ENCODE results near the gene PYGB. TPM values are rescaled to one million over a fixed set of nuclear protein-coding genes. Genes with fewer than 3 reads are reported as not detected.

The PYGB gene
- total RNA-seq, 2 experiments from 2014 or later = 29.3 to 29.5 TPM

DNA sequence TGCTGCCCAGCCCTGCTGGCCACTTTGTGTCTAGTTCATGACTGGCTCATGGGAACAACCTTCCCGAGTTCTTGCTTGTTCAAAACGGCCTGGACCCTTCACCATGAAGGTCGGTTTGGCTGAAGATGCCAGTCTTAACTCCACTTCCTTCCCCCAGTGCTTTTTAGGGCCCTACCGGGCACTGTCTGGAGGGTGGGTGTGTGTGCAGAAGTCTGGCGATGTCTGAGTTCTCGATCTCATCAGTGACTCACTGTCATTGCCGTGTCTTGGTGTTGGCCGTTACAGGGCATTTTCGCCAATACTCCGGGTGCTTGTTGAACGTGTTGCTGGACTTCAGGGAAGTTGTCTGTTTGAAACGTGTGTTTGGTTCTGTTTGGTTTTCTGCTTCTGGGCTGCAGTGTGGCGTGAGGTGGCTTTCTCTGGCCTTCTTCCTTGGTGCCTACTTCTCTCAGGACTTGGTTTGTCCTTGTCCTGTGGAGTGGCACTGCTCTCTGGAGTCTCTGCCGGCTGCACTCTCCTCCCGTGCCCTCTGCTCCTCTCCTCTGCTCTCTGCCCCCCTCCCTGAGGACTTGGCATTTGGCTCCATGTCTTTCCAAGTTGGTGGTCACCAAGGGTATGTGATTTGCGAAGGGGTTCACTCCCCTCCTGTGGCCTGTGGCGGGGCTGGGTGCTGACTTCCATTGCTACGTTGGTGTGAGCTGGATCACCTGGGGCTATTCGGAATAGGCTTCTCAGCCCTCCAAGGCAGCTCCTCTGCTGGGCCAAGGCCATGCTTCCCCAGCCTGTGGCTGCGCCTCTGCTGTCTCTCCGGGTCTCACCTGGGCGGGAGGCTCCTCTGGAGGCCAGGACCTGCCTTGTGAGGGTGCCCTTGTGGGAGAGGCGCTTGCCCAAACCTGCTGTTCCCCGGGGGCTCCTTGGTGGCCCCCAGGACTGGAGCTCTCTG is 38.2 kb downstream of the PYGB start:
- H3K36me3 Mint-ChIP-seq = peaks cover 4% of the 10 kb centered on the region
- H3K4me1 Mint-ChIP-seq = no peaks in the 10 kb centered on the region
- peak overlapping the region; percentile 13 for H3K27ac Mint-ChIP-seq
- H3K27me3 Mint-ChIP-seq = no peaks in the 10 kb centered on the region
- ATAC-seq (ENCODE audit: low read depth) (no peak), DNase-seq (peak; percentile 24)
- POLR2A ChIA-PET = no interaction called here
- H3K4me3 Mint-ChIP-seq = no peak overlapping the region
- no peaks in the 10 kb centered on the region for H3K9me3 Mint-ChIP-seq

DNA sequence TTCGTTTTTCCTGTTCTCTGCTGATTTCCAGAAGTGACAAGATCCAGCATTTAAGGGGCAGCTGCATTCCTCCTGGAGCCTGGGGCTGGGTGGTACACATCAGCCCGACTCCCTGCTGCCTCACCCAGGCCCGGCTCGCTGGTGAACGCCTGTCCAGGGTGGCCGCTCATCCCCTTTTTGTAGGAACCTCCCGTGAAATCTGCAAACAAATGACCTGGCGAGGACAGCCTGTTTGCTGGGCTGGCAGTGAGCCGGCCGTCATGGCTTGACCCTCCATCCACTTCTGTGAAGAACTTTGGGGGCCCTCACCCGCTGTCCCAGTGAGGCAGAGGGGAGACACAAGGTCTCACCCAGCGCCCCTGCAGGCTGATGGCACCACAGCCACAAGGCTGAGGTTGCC is 39.0 kb downstream of the PYGB start:
- no peak overlapping the region for H3K4me3 Mint-ChIP-seq
- DNase-seq = peak; percentile 10
- H3K4me1 Mint-ChIP-seq = no peaks in the 10 kb centered on the region
- peaks cover 4% of the 10 kb centered on the region for H3K36me3 Mint-ChIP-seq
- H3K27ac Mint-ChIP-seq = no peak overlapping the region
- no peaks in the 10 kb centered on the region for H3K27me3 Mint-ChIP-seq
- POLR2A ChIA-PET = no interaction called here
- no peak for ATAC-seq (ENCODE audit: low read depth)
- H3K9me3 Mint-ChIP-seq = no peaks in the 10 kb centered on the region

DNA sequence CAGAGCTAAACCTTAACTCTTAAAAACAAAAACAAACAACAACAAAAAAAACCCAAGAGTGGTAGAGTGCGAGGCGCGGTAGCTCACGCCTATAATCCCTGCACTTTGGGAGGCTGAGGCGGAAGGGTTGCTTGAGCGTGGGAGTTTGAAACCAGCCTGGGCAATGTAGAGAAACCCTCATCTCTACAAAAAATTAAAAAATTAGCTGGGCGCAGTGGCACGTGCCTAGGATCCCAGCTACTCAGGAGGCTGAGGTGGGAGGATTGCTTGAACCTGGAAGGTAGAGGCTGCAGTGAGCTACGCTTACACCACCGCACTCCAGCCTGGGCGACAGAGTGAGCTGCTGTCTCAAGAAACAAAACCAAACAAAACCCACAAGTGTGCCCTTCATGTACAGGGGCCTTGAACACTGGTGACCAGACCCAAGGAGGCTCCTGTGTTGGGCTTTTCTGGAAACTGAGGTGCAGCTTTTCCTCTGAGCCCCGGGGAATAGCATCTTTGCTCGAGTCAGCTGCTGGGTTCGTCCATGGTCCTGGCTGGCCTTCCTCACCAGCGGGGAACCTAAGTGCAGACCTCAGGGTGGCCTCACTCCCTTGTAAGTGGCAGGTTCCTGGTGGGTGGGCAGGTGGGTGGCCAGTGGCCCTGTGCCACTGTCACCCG is 39.9 kb downstream of the PYGB start:
- Mint-ChIP-seq H3K4me3 (no peak overlapping the region), H3K9me3 (no peaks in the 10 kb centered on the region), H3K36me3 (peaks cover 4% of the 10 kb centered on the region), H3K27ac (no peak overlapping the region), H3K4me1 (no peaks in the 10 kb centered on the region), H3K27me3 (no peaks in the 10 kb centered on the region)
- ATAC-seq (ENCODE audit: low read depth) (no peak), DNase-seq (no peak)
- POLR2A ChIA-PET = interaction anchor here (0.5 kb wide), 1 partner anchor 104 kb away, joined by 3 read pairs; no protein-coding TSS in a partner anchor

DNA sequence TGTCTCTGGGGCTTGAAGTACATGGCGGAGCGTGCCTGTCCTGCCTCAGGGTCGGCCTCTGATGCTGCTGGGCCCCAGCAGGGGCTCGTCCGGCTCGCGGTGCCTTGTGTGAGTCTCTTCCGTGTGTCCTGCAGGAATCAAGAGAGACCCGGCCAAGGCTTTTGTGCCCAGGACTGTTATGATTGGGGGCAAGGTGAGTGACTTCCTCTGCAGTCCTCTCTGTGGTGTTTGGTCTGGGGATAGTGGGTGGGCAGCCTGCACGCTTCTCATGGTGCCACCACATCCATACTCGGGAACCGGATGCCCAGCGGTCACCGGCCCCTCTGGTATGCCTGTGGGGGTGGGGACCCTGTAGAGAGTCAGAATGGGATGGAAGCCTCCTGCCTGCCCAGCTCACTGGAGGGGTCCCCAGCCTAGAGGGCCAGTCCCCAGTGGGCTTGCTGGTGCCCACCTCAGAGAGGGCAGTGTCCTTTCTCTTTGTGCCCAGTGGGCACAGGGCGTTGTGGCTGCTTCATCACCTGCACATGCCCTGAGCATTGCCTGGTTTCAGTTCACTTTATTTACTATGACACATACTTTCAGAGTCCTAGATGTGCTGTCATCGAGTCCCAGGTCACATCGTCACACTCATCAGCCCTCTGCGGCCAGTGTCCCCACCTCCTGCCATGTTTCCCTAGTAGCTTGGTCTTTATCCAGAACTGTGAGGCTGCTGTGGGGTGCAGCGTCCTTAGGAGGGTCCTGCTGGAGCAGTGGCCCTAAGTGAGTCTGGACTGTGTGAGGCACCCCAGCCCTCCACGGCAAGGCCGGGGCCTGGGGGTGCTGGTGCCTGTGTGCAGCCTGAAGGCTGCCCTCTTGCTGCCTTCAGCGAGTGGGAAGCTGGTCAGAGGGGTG is 40.7 kb downstream of the PYGB start:
- Mint-ChIP-seq H3K27me3 (no peaks in the 10 kb centered on the region), H3K4me3 (no peak overlapping the region), H3K9me3 (no peaks in the 10 kb centered on the region), H3K27ac (no peak overlapping the region), H3K36me3 (peaks cover 4% of the 10 kb centered on the region), H3K4me1 (no peaks in the 10 kb centered on the region)
- POLR2A ChIA-PET = no interaction called here
- DNase-seq (no peak), ATAC-seq (ENCODE audit: low read depth) (no peak)

DNA sequence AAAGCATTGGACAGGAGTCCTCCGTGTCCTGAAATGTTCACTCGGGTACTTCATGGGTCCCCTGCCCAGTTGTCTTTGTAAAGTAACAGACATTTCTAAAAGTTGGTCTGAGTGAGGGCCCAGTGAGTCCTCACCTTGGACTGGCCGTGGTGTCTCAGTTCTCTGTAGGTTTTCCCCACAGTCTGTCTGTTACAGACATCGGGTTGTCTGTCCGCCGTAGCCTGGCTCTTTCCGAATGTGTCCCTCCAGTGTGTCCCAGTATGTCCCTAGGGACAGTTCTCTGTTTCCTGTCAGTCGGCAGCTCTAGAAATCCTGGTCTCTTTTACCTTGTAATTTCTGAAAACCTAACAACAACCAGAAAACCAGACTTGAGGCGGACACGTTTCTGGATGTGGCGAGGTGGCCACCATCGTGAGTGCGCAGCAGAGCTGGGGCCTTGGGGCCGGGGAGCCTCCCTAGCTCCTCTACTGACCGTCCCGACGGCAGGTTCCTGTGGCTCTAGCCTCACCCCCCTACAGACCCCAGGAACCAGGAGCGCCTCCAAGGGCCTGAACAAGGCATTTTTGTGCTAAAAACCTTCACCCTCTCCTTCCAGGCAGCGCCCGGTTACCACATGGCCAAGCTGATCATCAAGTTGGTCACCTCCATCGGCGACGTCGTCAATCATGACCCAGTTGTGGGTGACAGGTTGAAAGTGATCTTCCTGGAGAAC is 42.2 kb downstream of the PYGB start:
- ATAC-seq (ENCODE audit: low read depth) = no peak
- H3K27me3 Mint-ChIP-seq = no peaks in the 10 kb centered on the region
- DNase-seq = no peak
- no peak overlapping the region for H3K27ac Mint-ChIP-seq
- no peak overlapping the region for H3K4me3 Mint-ChIP-seq
- no peaks in the 10 kb centered on the region for H3K4me1 Mint-ChIP-seq
- H3K9me3 Mint-ChIP-seq = no peaks in the 10 kb centered on the region
- POLR2A ChIA-PET = no interaction called here
- H3K36me3 Mint-ChIP-seq = peaks cover 6% of the 10 kb centered on the region

DNA sequence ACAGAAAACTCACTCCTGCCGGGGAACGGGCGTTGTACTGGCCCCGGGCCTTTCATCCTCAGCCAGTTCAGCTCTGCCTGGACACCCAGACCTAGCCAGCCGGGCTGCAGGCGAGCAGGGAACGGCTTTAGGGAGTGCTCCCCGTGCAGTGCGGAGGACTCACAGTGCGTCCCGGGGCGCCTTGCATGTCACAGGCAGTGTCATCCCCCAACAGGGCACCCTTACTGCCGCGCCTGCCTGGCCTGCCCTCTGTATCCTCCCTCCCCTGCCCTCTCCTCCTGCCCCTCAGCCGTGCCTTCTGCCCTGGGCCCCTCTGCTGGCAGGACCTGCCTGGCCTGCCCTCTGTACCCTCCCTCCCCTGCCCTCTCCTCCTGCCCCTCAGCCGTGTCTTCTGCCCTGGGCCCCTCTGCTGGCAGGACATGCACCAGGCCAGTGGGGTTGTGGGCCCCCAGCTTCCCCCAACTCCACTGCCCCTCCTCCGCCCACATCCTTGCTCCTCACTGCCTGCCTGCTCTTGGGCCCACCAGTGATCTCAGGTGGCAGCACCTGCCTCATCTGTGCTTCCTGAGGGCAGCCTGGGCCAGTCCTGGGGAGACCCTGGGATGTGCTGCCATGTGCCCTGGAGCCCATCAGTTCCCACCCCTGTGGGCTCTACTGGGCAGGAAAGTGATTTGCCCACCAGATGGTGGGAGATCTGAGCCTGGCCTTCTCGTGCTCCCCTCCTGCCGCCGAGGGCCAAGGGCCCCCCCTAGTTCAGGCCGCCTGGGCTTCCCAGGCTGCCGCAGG is 43.0 kb downstream of the PYGB start:
- Mint-ChIP-seq H3K9me3 (no peaks in the 10 kb centered on the region), H3K36me3 (peaks cover 2% of the 10 kb centered on the region), H3K4me3 (no peak overlapping the region), H3K4me1 (no peaks in the 10 kb centered on the region), H3K27me3 (no peaks in the 10 kb centered on the region), H3K27ac (no peak overlapping the region)
- DNase-seq (no peak), ATAC-seq (ENCODE audit: low read depth) (no peak)
- POLR2A ChIA-PET = no interaction called here

DNA sequence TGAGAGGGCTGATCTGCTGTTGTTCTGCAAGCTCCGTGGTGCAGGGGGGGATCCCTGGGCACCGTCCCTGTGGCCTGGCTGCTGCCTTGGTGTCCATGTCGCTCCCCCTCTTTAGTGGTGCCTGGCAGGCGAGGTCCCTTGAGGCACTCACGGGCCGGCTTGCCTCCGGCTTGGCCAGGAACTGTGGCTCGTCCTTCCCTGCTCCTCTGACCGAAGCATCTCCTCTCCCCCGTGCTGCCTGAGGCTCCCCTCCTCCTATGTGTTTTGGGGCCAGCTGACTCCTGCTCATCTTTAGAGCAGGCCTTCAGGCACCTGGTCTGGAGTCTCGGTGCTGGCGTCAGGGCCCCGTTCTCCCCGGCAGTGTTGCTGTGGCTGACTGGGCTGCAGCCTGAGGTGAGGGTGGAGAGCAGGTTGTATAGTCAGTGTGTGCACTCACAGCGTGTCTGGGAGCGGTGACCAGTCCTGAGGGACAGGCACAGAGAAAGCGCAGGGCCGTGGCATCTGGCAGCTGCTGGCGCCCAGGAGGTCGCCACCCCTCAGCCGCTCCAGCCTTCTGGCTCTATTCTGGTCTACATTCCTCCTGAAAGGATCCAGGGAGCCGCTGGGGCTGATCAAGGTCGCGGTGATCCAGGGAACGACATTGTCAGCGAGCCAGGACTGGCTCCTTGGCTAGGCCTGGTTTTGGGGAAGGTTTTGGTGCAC is 43.7 kb downstream of the PYGB start:
- ATAC-seq (ENCODE audit: low read depth) (no peak), DNase-seq (no peak)
- no peaks in the 10 kb centered on the region for H3K4me1 Mint-ChIP-seq
- H3K4me3 Mint-ChIP-seq = no peak overlapping the region
- H3K9me3 Mint-ChIP-seq = no peaks in the 10 kb centered on the region
- H3K27ac Mint-ChIP-seq = no peak overlapping the region
- no peaks in the 10 kb centered on the region for H3K27me3 Mint-ChIP-seq
- H3K36me3 Mint-ChIP-seq = peaks cover 2% of the 10 kb centered on the region
- POLR2A ChIA-PET = no interaction called here

DNA sequence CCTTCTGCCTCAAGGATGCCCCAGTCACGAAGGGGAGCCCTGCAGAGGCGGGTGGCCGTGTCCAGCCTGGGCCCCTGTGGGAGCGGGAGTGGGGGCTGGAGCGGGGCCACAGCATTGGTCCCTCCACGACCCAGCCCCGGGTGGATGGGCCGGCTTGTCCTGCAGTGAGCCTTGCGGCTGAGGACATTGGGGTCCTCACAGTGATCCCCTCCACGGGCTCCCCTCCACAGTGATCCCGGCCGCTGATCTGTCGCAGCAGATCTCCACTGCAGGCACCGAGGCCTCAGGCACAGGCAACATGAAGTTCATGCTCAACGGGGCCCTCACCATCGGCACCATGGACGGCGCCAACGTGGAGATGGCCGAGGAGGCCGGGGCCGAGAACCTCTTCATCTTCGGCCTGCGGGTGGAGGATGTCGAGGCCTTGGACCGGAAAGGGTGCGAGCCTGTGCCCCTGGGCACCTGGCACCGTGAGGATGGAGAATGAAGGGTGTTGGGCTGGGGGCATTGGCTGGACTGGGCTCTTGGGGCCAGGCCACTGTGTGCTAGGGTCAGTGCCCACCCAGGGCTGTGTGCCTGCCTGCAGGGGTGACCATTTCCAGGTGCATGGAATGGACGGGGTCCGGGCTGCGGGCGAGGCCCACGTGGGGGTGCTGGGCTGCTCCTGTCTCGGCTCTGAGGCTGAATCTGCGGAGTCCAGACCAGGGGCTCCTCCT is 44.4 kb downstream of the PYGB start:
- no peaks in the 10 kb centered on the region for H3K27me3 Mint-ChIP-seq
- peaks cover 2% of the 10 kb centered on the region for H3K36me3 Mint-ChIP-seq
- no peak overlapping the region for H3K27ac Mint-ChIP-seq
- DNase-seq = no peak
- H3K4me1 Mint-ChIP-seq = no peaks in the 10 kb centered on the region
- H3K4me3 Mint-ChIP-seq = no peak overlapping the region
- H3K9me3 Mint-ChIP-seq = no peaks in the 10 kb centered on the region
- POLR2A ChIA-PET = no interaction called here
- ATAC-seq (ENCODE audit: low read depth) = no peak

DNA sequence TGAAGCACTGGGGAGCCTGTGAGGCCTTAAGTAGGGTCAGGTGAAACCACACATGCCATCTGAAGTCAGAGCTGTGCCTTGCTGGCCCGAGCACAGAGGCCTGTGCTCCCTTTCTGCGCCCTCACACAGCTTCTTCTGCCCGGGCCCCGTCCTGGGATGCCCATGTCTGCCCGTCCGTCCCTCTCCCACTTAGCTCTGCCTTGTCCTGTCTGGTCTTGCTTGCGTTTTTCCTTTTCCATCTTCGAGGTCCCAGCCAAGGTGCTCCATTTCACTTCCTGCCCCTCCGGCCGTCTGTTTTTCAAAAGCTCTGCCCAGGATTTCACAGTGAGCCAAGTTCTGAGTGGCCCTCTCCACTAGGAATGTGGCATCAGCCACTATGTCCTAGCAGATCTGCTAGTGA is 45.6 kb downstream of the PYGB start:
- no peaks in the 10 kb centered on the region for H3K27me3 Mint-ChIP-seq
- no peaks in the 10 kb centered on the region for H3K9me3 Mint-ChIP-seq
- no peaks in the 10 kb centered on the region for H3K4me1 Mint-ChIP-seq
- DNase-seq (no peak), ATAC-seq (ENCODE audit: low read depth) (no peak)
- H3K27ac Mint-ChIP-seq = peak overlapping the region; percentile 3
- H3K36me3 Mint-ChIP-seq = peaks cover 2% of the 10 kb centered on the region
- POLR2A ChIA-PET = no interaction called here
- H3K4me3 Mint-ChIP-seq = no peak overlapping the region

DNA sequence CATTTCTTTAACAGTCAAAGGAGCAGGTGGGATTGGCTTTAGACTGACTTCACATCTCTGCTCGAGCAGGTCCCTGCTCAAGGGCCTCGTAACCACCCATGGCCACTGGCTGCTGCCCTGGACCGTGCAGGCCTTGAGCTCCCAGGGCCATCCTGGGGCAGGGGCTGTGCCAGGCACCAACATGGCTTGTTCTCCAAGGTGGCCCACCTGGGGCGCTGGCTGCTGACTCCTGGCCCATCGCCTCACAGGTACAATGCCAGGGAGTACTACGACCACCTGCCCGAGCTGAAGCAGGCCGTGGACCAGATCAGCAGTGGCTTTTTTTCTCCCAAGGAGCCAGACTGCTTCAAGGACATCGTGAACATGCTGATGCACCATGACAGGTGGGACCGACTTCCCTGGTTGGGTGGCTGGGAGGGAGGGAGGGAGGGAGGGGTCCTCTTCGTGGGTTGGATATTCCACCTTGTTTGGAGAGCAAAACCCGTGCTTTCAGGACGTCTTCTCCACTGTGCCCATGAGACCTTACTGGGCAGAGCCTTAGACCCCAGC is 46.1 kb downstream of the PYGB start:
- H3K4me3 Mint-ChIP-seq = no peak overlapping the region
- no peaks in the 10 kb centered on the region for H3K4me1 Mint-ChIP-seq
- H3K27ac Mint-ChIP-seq = no peak overlapping the region
- ATAC-seq (ENCODE audit: low read depth) (no peak), DNase-seq (no peak)
- H3K9me3 Mint-ChIP-seq = no peaks in the 10 kb centered on the region
- peaks cover 2% of the 10 kb centered on the region for H3K36me3 Mint-ChIP-seq
- no peaks in the 10 kb centered on the region for H3K27me3 Mint-ChIP-seq
- POLR2A ChIA-PET = no interaction called here

Data from activated naive CD8-positive, alpha-beta T cell treated with anti-CD3 and anti-CD28 coated beads, Interleukin-2, amount 10 ng/mL, durations not matched to agents 7 days and 5 days (primary cell).